ENCODE results near the gene EZH1. TPM values are rescaled to one million over a fixed set of nuclear protein-coding genes. Genes with fewer than 3 reads are reported as not detected.

The EZH1 gene
- total RNA-seq (12.5 and 22.5 TPM in 2 replicates), polyA plus RNA-seq (9.5 and 18.4 TPM in 2 replicates)

GRCh38 chr17:42744806-42745617 is at the start of gene EZH1:
EZH1 (minus strand) TSS chr17:42745040; CDS start chr17:42728941, 16,099 bp downstream.
- WGBS (ENCODE audit: low lambda C conversion rate, missing lambda C conversion rate), result 11% methylated on average over 39 of the region's 50 CpGs
- peaks cover 10% of the 10 kb centered on the region for H3K4me1 ChIP-seq (ENCODE audit: insufficient read depth)

GRCh38 chr17:42792545-42792944 is 47.7 kb upstream of the EZH1 start:
- H3K9me3 ChIP-seq (ENCODE audit: low read depth), result no peaks in the 10 kb centered on the region
- no peaks in the 10 kb centered on the region for H3K27me3 ChIP-seq
- no peaks in the 10 kb centered on the region for H3K9me2 ChIP-seq (replicated peaks; ENCODE audit: insufficient read depth)
- no peak overlapping the region for H2AFZ ChIP-seq
- no peak overlapping the region for H3K4me2 ChIP-seq
- 86% methylated on average over 5 of the region's 5 CpGs for WGBS (ENCODE audit: low lambda C conversion rate, missing lambda C conversion rate)
- no peak for TF ChIP-seq EZH2 (IDR thresholded peaks at IDR 0.05; ENCODE audit: borderline replicate concordance)
- peaks cover 7% of the 10 kb centered on the region for H3K4me1 ChIP-seq (ENCODE audit: insufficient read depth)
- no peak overlapping the region for H3K27ac ChIP-seq
- H3K79me2 ChIP-seq, result peaks cover 11% of the 10 kb centered on the region
- DNase-seq (ENCODE audit: low spot score), result no peak
- no peak overlapping the region for H3K4me3 ChIP-seq
- no peaks in the 10 kb centered on the region for H3K36me3 ChIP-seq (replicated peaks; ENCODE audit: insufficient read depth, low read depth)
- no peaks in the 10 kb centered on the region for H4K20me1 ChIP-seq (ENCODE audit: insufficient read depth, poor library complexity, severe bottlenecking)

More at GRCh38 chr17:42744806-42745617, at the start of gene EZH1:
- H3K4me2 ChIP-seq, result peak within 1 kb of the TSS; percentile 72
- no peaks in the 10 kb centered on the region for H3K9me3 ChIP-seq (ENCODE audit: low read depth)
- H3K27ac ChIP-seq, result peak within 1 kb of the TSS; percentile 95
- no peaks in the 10 kb centered on the region for H3K36me3 ChIP-seq (replicated peaks; ENCODE audit: insufficient read depth, low read depth)
- H3K4me3 ChIP-seq, result peak within 1 kb of the TSS; percentile 41
- H4K20me1 ChIP-seq (ENCODE audit: insufficient read depth, poor library complexity, severe bottlenecking), result no peaks in the 10 kb centered on the region
- H2AFZ ChIP-seq, result peak within 1 kb of the TSS; percentile 84
- DNase-seq (ENCODE audit: low spot score), result peak; percentile 97
- no peaks in the 10 kb centered on the region for H3K9me2 ChIP-seq (replicated peaks; ENCODE audit: insufficient read depth)
- H3K27me3 ChIP-seq, result no peaks in the 10 kb centered on the region
- TF ChIP-seq CTCF (IDR thresholded peaks at IDR 0.05; ENCODE audit: poor library complexity), result no peak
- TF ChIP-seq EZH2 (IDR thresholded peaks at IDR 0.05; ENCODE audit: borderline replicate concordance), result no peak
- no peak for TF ChIP-seq EZH2phosphoT487 (IDR thresholded peaks at IDR 0.05; ENCODE audit: low read depth, severe bottlenecking, unreplicated experiment)
- peaks cover 29% of the 10 kb centered on the region for H3K79me2 ChIP-seq

GRCh38 chr17:42791948-42792347 is 47.1 kb upstream of the EZH1 start:
- Histone ChIP-seq H3K4me2 (no peak overlapping the region), H3K27ac (no peak overlapping the region), H3K27me3 (no peaks in the 10 kb centered on the region), H2AFZ (no peak overlapping the region), H3K36me3 (replicated peaks; ENCODE audit: insufficient read depth, low read depth) (no peaks in the 10 kb centered on the region), H3K9me3 (ENCODE audit: low read depth) (no peaks in the 10 kb centered on the region), H3K79me2 (peaks cover 11% of the 10 kb centered on the region), H3K4me3 (no peak overlapping the region), H4K20me1 (ENCODE audit: insufficient read depth, poor library complexity, severe bottlenecking) (no peaks in the 10 kb centered on the region), H3K4me1 (ENCODE audit: insufficient read depth) (peaks cover 5% of the 10 kb centered on the region), H3K9me2 (replicated peaks; ENCODE audit: insufficient read depth) (no peaks in the 10 kb centered on the region)
- no peak for DNase-seq (ENCODE audit: low spot score)
- no peak for TF ChIP-seq CTCF (IDR thresholded peaks at IDR 0.05; ENCODE audit: poor library complexity)
- no peak for TF ChIP-seq EZH2phosphoT487 (IDR thresholded peaks at IDR 0.05; ENCODE audit: low read depth, severe bottlenecking, unreplicated experiment)
- TF ChIP-seq EZH2 (IDR thresholded peaks at IDR 0.05; ENCODE audit: borderline replicate concordance), result no peak
- WGBS (ENCODE audit: low lambda C conversion rate, missing lambda C conversion rate), result 90% methylated on average over 2 of the region's 2 CpGs

GRCh38 chr17:42787266-42787665 is 42.4 kb upstream of the EZH1 start:
- no peaks in the 10 kb centered on the region for H3K9me2 ChIP-seq (replicated peaks; ENCODE audit: insufficient read depth)
- 97% methylated on average over 10 of the region's 11 CpGs for WGBS (ENCODE audit: low lambda C conversion rate, missing lambda C conversion rate)
- H3K36me3 ChIP-seq (replicated peaks; ENCODE audit: insufficient read depth, low read depth), result no peaks in the 10 kb centered on the region
- H3K9me3 ChIP-seq (ENCODE audit: low read depth), result no peaks in the 10 kb centered on the region
- H4K20me1 ChIP-seq (ENCODE audit: insufficient read depth, poor library complexity, severe bottlenecking), result no peaks in the 10 kb centered on the region
- H3K27ac ChIP-seq, result no peak overlapping the region
- no peak overlapping the region for H3K4me2 ChIP-seq
- no peak overlapping the region for H2AFZ ChIP-seq
- no peak for DNase-seq (ENCODE audit: low spot score)
- H3K4me3 ChIP-seq, result no peak overlapping the region
- TF ChIP-seq EZH2phosphoT487 (IDR thresholded peaks at IDR 0.05; ENCODE audit: low read depth, severe bottlenecking, unreplicated experiment) (no peak), EZH2 (IDR thresholded peaks at IDR 0.05; ENCODE audit: borderline replicate concordance) (no peak), CTCF (IDR thresholded peaks at IDR 0.05; ENCODE audit: poor library complexity) (no peak)
- no peaks in the 10 kb centered on the region for H3K79me2 ChIP-seq
- no peaks in the 10 kb centered on the region for H3K27me3 ChIP-seq
- H3K4me1 ChIP-seq (ENCODE audit: insufficient read depth), result no peaks in the 10 kb centered on the region
